AG10803 (cell line): ENCODE data around the gene PIBF1.
"Not testable (repeated sequence)": the region's sequence is repeated elsewhere in the genome, so short reads cannot be mapped to it uniquely, and the experiment has no call there.

Experiments used
- DNase-seq: peaks from one replicate; pipeline ENCODE4 v3.0.0; 2010; ENCODE audit warnings: low read depth
- H3K4me3 ChIP-seq: 2 replicates; pipeline ENCODE4 v1.5.1; 2011; ENCODE audit warnings: mild to moderate bottlenecking, low read length, control low read depth
- TF ChIP-seq, protein P1 (sequence below): conservative IDR thresholded peaks from 2 replicates; pipeline ENCODE4 v1.5.1; 2011; ENCODE audit warnings: mild to moderate bottlenecking, low read length, control low read depth, inconsistent platforms

The PIBF1 gene

DNA sequence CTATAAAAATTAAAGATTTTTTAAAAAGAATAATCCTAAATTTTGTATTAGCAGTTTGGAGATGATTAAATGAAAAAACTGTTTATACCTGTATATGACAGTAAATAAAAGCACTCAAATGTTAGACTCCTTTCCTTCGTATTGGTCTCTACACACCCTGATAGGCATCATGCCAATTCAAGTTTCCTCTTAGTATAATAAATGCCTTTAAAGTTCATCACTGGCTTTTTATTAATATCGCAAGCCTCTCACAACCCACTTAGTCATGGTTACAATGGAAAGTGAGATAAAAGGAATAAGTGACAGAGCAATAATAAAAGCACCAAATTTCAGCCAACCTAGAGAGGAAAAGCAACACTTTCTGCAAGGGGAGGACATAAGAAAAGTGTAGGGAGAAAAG lies 102.2 kb downstream of the PIBF1 start:
- TF ChIP-seq, protein P1, sequence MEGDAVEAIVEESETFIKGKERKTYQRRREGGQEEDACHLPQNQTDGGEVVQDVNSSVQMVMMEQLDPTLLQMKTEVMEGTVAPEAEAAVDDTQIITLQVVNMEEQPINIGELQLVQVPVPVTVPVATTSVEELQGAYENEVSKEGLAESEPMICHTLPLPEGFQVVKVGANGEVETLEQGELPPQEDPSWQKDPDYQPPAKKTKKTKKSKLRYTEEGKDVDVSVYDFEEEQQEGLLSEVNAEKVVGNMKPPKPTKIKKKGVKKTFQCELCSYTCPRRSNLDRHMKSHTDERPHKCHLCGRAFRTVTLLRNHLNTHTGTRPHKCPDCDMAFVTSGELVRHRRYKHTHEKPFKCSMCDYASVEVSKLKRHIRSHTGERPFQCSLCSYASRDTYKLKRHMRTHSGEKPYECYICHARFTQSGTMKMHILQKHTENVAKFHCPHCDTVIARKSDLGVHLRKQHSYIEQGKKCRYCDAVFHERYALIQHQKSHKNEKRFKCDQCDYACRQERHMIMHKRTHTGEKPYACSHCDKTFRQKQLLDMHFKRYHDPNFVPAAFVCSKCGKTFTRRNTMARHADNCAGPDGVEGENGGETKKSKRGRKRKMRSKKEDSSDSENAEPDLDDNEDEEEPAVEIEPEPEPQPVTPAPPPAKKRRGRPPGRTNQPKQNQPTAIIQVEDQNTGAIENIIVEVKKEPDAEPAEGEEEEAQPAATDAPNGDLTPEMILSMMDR = no peak
- no peak for DNase-seq
- no peak overlapping the region for H3K4me3 ChIP-seq

DNA sequence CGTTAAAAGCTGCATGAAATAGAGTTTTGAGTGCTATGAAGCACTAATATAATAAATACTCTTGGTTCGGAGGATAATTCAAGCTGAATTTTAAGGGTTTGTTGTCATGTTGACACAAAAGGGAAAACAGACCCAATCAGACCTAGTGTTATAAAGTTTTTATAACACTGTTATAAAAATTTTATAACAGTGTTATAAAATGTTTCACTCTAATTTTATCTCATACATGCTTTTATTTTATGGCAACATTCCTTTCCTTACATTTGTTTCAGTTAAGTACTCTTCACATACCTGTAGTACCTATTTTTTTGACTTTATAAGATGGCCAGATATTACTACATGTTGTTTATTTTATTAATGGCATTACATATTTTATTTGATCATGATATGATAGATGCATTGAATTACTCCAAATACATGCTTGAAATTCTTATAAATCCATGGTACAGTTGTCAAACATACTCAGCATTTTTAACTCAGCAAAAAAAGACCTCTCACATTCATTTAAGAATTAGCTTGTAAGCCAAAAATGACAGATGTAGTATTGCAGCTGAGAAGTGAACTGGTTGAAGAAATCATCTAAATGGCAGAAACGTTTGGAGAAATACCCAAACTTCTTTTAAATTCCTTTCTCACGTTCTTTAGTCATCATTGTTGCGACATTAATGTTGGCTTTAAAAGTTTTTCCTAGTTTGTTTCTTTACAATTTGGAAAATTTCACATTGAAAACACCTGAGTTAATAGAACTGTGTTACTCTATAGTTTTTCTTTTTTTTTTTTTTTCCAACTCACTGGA lies 104.5 kb downstream of the PIBF1 start:
- TF ChIP-seq, protein P1 = no peak
- DNase-seq = peak; percentile 82
- H3K4me3 ChIP-seq = no peak overlapping the region

DNA sequence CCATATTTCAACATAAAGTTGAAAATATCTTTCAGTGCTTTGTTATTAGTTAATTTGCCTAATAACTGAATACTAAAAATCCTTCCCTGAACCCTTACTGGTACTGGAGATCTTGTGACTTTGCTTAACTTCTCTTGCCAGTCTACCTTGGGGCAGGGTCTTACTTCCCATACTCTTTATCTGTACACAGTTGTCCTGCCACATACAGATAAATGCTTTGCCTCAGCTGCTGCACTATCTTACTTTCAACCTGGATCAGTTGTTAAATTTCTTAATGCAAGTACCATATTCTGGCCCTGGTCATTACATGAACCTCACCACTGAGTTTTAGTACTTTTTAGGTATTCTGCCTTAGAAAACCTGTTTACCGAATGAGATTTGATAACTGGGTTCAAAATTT lies 107.6 kb downstream of the PIBF1 start:
- DNase-seq = no peak
- TF ChIP-seq, protein P1 = no peak
- H3K4me3 ChIP-seq = no peak overlapping the region

- no peak for DNase-seq
- TF ChIP-seq, protein P1 = no peak
- H3K4me3 ChIP-seq = no peak overlapping the region
These were observed 108.6 kb downstream of the PIBF1 start for GRCh38 chr13:72890546-72890945.

DNA sequence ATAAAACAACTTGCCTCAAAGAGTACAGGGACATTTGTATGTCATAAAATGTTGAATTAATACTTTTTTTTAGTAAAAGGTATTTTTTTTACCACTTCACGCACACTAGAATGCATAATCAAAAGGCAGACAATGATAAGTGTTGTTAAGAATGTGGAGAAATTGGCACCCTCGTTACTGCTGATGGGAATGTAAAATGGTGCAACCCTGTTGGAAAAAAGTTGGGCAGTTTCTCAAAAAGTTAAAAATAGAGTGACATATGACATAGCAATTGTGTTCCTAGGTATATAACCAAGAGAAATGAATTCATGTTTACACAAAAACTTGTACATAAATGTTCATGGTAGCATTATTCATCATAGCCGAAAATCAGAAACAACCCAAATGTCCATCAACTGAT lies 109.5 kb downstream of the PIBF1 start:
- H3K4me3 ChIP-seq = no peak overlapping the region
- DNase-seq = peak; percentile 1
- TF ChIP-seq, protein P1 = no peak

DNA sequence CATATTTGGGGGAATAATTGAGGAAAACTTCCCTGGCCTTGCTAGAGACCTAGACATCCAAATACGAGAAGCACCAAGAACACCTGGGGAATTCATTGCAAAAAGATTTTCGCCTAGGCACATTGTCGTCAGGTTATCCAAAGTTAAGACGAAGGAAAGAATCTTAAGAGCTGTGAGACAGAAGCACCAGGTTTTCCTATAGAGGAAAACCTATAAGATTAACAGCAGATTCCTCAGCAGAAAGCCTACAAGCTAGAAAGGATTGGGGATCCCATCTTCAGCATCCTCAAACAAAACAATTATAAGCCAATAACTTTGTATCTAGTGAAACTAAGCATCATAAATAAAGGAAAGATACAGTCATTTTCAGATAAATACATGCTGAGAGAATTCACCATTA lies 114.9 kb downstream of the PIBF1 start:
- no peak overlapping the region for H3K4me3 ChIP-seq
- TF ChIP-seq, protein P1 = no peak
- DNase-seq = no peak

DNA sequence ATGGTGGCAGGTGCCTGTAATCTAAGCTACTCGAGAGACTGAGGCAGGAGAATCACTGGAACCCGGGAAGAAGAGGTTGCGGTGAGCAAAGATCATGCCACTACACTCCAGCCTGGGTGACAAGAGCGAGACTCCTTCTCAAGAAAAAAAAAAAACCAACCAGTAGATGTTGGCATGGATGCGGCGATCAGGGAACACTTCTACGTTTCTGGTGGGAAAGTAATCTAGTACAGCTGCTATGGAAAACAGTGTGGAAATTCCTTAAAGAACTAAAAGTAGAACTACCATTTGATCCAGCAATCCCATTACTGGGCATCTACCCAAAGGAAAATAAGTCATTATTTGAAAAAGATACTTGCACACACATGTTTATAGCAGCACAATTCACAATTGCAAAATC lies 119.6 kb downstream of the PIBF1 start:
- peak; percentile 72 for DNase-seq

More for the DNA sequence above, 119.6 kb downstream of the PIBF1 start:
- not testable (repeated sequence) for H3K4me3 ChIP-seq
